HG02798 (cell line): Measurements from ENCODE around the gene PLPP4.

Source experiments
- ATAC-seq: cut with Tn5 transposase; IDR thresholded peaks from one replicate; pipeline ENCODE4 v1.9.1; 2021; ENCODE audit warnings: mild to moderate bottlenecking; ENCODE audit not compliant: unreplicated experiment, poor library complexity

The PLPP4 gene

DNA sequence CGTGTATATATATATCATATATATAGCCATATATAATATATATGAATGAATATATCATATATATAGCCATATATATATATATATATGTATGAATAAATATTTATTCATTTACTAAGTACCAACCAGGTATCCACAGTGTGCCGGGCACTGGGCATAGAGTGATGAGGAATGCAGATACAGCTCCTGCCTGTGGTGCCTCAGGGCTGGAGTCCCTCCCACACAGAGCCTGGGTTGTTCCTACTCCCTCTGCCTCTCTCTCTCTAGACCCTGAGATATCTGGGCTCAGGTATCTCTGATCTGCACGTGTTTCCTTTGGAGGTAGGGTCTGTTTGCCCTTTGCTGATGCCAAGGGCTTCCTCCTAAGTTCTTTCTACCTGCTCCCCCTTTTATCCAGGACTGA is 1.4 kb upstream of the PLPP4 start:
- ATAC-seq: no peak

DNA sequence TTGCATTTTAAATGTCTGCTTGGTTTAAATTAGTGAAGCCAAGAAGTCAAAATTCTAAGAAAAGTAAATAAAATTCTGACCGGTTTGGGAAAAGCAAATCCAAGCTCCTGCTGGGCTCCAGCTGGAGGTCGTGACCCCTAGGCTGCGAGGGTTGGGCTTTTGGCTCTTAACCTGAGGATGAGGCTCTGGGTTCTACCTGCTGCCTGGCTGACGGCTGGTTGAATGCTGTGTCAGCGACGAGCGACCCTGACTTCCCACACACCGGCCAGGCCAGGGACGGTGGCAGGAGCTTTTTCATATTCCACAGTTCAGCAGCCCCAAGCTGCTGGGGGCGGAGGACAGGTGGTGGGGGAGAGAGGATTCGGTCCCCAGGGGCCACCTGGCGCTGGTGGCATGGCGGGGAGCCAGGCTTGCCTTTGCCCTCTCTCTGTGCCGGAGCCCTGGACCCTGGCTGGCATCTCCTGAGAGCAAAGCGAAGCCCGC is 843 bp upstream of the PLPP4 start:
- ATAC-seq: no peak

DNA sequence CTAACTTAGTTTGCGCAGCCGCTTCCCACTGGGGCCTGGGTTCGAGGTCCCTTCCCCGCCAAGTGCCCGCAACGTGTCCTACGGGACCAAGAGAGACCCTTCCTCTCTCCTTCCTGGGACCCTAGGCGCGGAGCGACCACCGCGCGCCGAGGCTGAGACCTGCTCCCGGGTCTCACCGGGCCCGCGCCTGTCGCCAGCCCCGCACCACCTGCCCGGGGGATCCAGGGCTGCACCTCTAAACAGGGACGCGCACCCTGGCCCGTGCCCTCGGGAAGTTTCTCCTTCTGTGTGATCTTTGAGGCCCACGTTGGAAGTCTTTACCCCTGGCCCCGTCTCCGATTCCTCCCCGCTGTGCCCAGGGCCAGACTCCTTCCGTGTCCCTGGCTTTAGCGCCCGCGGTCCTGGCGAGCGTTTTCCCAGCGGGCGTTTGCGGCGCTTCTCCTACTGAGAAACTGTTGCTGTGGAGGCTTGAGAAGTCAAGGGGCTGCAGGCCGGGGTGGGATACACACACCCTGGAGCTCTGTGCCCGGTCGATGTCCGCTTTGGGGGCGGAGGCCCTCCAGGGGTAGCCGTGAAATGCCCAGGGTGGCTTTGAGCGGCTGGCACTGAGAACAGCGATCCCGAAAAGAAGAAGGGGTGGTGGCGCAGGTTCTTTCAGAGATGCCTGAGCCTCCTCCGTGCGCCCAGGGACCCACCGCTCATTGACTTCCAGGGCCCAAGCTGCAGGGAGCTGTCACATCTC is 575 bp downstream of the PLPP4 start:
- no peak for ATAC-seq

DNA sequence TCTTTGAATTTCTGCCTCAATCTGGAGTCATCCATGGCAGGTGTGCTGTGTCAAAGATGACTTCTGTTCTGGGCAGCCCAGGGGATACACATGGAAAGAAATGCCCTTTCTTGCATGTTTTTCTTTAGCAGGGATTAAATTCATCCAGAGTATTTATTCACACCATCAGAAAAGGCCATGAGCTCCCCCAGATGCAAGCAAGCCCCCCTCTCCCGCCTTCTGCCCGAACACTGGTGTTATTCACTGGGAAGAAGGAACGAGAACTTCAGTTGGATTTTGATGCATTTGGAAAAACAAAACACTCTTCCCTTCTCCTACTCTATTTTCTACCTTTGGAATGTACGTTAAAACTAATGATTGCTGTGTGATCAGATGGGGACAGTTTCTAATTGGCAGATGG is 1.4 kb downstream of the PLPP4 start:
- no peak for ATAC-seq

DNA sequence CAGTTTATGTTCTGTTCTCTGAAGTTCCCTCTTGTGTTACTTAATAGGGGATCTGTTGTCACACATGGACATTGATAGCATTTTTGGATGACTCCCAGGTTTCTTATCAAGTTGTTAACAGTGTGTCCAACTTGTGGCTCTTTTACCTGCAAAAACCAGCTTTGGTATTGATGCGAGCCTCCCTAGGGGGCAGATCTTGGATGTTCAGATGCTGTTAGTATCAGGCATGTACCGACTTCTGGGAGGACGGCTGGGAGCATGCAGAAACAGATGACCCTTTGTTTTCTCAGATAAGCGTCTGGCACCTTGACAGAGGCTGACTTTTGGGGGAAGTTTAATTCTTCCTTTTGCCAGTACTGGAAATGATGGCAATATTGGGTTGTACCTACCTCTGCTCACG is 2.2 kb downstream of the PLPP4 start:
- ATAC-seq: no peak

DNA sequence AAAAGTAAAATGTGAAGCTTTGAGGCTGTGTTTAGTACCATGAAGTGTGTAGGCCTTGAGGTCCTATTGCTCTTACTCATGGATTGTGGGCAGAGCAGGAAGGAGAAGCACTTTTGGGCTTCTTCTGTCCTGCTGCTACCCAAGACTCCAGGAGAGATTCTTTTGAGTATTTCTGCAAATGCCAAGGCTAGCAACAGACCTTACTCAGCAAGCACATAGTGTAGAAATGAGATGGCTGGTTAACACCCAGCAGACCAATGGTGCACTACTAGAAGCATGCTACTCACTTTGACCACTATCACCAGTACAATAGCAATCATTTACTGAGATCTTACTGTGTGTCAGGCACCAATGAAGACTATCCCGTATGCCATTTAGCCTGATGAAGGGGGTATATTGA is 3.2 kb downstream of the PLPP4 start:
- ATAC-seq: no peak

DNA sequence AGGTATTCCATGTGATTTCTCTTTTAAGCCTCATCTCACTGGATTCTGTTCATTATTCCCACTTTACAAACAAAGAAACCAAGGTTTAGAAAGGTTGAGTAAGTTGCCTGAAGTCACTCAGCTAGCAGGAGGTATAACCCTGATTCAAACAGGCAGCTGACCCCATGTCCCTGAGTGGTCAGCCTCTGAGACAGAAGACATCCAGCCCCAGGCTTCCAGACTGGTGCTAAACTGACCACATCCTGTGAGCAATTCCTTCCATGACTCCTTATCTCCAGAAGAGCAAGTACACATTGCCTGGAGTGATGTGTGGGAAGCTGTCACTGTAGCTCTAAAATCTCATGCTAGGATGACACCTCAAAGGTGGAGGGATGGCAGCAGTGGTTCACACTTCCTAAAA is 3.7 kb downstream of the PLPP4 start:
- no peak for ATAC-seq

DNA sequence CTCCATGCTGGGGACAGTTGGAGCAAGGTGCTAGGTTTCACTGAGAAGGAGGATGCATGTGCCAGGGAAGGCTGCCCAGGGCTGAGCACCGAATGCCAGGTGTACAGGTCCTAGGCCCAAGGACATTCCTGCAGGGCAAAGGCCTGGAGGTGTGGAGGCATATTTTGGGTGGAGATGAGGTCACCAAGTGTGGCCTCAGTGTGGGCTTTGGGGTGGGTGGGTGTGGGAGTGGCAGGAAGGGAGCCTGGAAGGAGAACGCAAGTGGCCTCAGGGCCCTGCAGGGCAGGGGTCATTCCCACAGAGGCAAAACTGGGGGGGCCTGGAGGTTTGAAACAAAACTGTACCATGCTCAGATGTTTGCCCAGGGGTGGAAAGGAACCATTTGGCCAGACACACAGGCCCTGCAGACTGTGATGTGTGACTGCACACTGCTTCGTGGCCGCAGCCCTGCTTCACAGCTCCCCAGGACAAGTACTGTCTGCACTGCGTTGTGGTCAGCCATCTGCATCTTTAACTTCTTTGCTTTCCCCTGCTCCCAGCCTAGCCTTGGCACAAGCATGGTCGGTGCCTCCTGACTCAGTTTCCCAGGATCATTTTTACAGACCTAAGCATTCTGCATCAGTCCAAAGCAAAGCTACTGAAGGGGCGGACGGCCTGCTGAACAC is 5.1 kb downstream of the PLPP4 start:
- no peak for ATAC-seq

DNA sequence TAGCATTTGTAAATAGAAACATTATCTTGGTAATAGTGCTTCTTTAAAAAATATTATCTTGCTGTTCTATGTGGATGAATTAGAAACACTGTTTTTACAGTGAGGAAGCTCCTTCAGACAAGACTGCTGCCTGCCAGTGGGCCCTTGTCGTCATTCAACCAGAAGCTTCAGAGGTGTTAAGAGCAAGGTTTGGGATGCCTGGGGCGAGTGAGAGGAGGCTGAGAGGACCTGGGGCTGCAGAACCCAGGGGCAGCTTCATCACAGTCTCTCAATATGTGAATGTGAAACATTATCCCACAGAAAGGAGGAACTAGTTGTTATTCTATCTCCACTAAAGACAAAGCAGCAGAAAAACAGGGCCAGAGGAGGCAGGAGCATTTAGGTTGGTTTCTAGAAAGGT is 8.1 kb downstream of the PLPP4 start:
- ATAC-seq: no peak

DNA sequence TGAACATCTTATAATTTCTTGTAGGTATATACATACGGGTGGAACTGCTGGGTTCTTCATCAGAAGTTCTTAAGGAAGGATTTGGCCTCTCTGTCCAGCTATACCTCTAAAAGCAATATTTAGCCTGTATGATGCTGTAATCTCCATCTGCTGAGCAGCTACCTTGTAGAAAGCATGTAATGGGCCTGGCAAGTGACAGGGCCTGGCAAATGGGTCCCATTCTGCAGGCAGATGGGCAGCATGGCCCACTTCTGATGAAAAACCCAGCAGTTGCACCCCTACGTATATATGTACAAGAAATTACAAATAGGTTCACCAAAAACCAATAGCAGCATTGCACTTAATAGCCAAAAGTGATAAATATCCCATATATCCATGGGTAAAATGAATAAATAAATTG is 9.0 kb downstream of the PLPP4 start:
- no peak for ATAC-seq

DNA sequence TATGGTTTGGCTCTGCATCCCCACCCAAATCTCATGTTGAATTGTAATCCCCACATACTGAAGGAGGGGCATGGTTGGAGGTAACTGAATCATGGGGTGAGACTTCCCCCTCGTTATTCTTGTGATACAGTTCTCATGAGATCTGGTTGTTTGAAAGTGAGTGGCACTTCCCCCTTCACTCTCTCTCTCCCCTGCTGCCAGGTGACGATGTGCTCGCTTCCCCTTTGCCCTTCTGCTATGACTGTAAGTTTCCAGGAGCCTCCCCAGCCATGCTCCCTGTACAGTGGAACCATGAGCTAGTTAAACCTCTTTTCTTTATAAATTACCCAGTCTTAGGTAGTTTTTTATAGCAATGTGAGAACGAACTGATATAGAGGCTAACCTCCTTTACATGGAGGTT is 16.6 kb downstream of the PLPP4 start:
- no peak for ATAC-seq

DNA sequence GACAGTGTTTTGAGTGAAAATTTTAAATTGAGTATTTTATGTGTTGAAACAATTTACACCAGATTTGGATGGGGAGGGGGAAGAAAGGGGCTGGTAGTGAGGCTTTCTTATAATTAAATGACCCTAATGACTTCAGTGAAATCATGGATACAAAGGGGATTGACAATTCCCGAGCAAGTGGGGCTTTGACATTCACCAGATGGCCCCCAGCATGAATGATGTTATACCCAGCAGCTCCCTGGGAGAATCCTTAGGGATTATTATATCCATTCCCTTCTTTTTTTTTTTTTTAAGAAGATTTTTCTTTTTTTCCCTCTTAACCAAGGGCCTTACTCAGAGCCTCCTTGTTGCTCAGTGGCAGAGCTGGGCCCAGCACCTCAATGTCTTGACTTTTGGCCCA is 17.9 kb downstream of the PLPP4 start:
- no peak for ATAC-seq

DNA sequence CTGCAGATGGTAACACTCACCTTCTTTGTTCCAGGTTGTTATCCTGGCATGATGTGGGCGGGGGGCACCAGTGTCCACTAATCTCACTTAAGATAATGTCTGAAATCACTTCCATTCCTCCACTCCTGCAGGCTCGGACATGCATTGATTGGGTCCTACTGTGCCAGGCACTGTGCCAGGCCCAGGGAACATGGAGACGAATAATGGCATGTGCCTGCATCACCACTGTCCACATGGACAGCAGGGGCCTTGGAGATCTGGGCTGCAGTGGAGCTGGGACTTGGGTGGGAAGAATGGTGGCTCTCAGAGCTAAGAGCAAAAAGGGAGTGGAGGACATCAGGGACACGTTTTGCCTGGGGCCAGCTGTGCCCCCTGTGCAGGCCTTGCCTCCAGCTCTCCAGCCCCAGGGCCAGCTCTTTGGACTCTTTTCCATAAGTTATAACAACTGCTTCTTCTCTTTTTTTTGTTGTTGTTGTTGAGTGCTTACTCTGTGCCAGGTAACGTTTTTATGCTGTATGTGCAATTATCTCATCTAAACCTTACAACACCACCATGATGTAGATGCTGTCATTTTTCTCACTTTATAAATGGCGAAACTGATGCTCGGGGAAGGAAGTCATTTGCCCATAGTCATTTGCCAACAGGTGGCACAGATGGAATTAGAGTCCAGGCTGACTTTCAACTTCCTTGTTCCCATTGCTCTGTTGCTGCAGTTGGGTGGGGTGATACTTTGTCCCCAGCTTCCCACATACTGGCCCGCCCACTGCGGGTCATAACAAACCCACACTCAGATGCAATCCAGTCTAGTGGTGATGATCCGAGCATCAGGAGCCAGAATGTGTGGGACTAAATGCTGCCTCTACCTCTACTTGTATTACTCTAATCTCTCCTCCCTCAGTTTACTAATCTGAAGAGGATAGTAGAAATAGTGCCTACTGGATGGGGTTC is 19.1 kb downstream of the PLPP4 start:
- no peak for ATAC-seq

DNA sequence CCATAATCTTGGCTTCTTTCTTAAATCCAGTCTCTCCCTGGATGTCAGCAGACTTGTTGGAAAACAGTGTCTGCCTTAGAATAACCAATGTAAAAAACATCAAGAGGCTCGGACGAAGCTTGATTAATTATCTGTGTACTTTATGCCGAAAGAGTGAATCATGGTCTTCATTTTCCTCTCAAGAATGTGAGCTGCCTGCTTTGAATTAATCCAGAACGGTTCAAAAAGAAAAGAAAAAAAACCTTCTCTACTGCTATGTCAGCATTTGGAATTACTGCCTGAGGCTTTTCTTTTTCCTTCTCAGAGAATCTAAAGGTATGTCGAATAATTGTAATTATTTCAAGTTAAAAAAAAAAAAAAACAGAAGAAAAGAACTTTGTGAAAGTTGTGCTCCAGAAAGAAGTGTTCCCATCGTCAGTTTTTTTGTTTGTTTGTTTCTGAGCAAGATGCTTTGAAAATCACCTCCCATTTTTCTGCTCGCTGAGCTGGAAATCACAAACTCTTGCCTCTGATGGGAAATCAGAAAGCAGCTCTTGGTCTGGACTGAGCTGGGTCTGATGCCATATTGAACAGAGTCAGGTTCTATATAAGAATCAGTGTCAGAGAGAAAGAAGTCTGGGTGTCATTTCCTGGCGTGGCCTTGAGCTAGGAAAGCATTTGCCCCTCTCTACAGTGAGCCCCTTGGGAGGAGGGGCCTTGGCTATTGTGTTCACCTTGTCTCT is 20.2 kb downstream of the PLPP4 start:
- ATAC-seq: no peak

DNA sequence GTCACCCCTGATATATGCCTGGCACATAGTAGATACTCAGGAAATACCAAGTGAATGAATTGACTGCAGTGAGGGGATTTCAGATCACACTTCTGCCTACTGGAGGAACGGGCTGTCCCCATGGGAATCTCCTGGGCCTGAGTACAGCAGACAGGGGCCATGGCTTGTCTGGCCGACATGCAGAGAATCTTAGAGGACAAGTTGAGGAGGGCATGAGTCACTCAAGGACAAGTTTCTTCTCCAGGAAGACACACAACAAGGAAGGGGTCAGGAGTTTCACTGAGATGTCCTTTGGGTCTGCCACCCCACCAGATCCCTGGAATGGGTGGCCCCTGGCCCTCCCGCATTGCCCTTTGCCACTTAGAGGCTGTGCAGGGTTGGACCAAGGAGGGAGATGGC is 20.7 kb downstream of the PLPP4 start:
- no peak for ATAC-seq

DNA sequence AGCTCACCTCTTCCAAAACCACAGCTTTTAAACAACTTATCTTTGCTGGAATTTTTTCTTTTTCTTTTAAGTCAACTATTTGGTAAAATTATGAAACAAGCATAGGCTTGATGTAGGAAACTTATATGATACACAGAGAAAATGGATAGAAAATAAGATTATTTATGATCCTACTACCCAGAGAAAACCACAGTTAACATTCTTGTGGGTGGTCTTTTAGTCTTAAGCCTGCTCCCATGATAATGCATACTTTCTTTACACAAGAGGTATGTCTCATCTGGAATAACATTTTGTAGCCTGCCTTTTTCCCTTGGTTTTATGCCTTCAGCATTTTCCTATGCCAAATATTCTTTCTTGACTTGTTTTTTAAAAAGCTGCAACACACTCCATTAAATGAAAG is 21.4 kb downstream of the PLPP4 start:
- no peak for ATAC-seq

DNA sequence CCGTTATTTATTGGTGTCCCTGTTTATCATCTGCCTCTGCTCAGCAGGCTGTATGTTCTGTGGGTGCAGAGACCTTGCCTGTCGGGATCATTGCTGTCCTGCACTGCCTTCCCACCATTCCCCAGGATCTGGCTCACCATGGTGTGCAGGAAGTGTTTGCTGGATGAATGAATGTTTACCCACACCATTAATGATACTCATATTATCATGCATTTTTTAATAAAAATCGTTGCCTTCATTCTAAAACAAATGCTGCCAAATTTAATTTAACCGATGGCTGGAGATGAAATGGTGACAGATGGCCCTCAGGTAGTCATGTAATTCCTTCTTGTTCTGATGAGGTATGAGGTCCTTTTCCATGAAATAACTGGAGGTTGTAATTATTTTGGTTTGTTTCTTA is 22.5 kb downstream of the PLPP4 start:
- ATAC-seq: no peak

DNA sequence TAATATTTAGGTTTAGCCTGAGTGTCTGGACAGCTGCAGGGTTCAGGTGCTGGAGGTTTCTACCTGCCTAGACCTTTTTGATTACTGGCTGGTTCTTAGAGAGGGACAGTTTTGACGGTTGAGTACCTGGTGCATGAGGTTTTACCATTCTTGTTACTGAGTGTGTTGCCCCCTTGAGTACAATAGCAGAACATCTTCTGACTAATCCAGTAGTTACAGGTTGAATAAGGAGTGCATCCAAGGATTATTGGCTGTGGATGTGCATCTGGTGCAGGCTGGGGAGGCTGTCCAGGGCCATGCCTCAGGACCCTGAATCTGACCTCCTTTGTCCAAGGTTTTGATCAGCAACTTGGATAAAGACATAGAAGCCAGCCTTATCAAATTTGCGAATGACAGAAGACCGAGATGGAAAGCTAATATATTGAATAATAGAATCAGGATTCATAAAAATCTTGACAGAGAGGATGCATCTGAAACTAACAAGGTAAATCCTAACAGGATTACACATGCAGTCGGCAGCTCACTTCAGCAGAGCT is 23.1 kb downstream of the PLPP4 start:
- ATAC-seq: no peak

DNA sequence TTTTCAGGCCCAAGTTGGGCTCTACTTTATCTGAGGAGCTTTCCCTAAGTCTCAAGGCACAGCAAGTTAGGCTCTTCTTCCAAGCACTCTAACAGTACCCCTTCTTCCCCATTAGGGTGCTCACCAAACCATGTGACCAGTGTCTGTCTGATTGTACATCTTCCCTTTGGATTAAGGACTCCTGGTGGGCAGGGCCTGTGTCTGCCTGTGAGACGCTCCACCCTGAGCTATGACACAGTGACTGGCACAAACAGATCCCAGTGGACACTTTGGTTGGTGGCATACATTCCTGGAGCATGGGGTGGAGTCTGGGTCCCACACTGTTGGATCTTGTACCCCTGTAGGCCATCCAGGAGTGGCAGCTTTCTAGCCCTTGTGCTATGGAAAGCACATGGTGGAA is 23.8 kb downstream of the PLPP4 start:
- no peak for ATAC-seq

DNA sequence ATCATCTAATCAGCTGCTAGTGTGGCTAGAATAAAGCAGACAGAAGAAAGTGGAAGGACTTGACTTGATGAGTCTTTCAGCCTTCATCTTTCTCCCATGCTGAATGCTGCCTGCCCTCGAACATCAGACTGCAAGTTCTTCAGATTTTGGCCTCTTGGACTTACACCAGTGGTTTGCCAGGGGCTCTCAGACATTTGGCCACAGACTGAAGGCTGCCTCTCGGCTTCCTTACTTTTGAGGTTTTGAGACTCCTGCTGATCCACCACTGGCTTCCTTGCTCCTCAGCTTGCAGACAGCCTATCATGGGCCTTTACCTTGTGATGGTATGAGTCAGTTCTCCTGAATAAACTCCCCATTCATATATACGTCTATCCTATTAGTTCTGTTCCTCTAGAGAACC is 26.0 kb downstream of the PLPP4 start:
- ATAC-seq: no peak
